Aorta (tissue), 5 donors: ENCODE results near the gene CTU1. TPM values are rescaled to one million over a fixed set of nuclear protein-coding genes. Genes with fewer than 3 reads are reported as not detected.

Experiments used
- ATAC-seq: fragments of 200-7000 bp; cut with Tn5 transposase; one replicate; pipeline ENCODE4 v1.9.1; 2022; ENCODE audit warnings: moderate library complexity; ENCODE audit not compliant: low FRiP score
- DNase-seq, 2 donors: peaks; one replicate each; pipeline ENCODE4 v3.0.0-alpha.2; 2020
- H3K27ac ChIP-seq, 2 donors: one replicate each; pipeline ENCODE4 v1.5.1; 2013; ENCODE audit warnings: low read length in 2 of 2, mild to moderate bottlenecking in 2 of 2, moderate library complexity in 2 of 2, control low read depth in 1 of 2, inconsistent platforms in 1 of 2, low read depth in 1 of 2
- H3K27me3 ChIP-seq, 2 donors: one replicate each; pipeline ENCODE4 v1.6.1; 2013; ENCODE audit warnings: control low read depth in 1 of 2, low read length in 1 of 2, mild to moderate bottlenecking in 1 of 2, moderate library complexity in 1 of 2; ENCODE audit not compliant: insufficient read depth in 2 of 2, control insufficient read depth in 1 of 2
- H3K36me3 ChIP-seq, 2 donors: one replicate each; pipeline ENCODE4 v1.6.1; 2013; ENCODE audit warnings: control low read depth in 1 of 2, low read length in 1 of 2, mild to moderate bottlenecking in 1 of 2; ENCODE audit not compliant: insufficient read depth in 2 of 2, control insufficient read depth in 1 of 2
- H3K4me1 ChIP-seq, 2 donors: one replicate each; pipeline ENCODE4 v1.6.1; 2013; ENCODE audit warnings: low read length in 2 of 2, control low read depth in 1 of 2, mild to moderate bottlenecking in 1 of 2, moderate library complexity in 1 of 2; ENCODE audit not compliant: insufficient read depth in 2 of 2, control insufficient read depth in 1 of 2
- H3K4me3 ChIP-seq, 2 donors: one replicate each; pipeline ENCODE4 v1.5.1; 2013; ENCODE audit warnings: low read length in 2 of 2, control low read depth in 1 of 2, mild to moderate bottlenecking in 1 of 2
- H3K9me3 ChIP-seq: one replicate; pipeline ENCODE4 v1.6.1; 2013; ENCODE audit warnings: mild to moderate bottlenecking, low read length; ENCODE audit not compliant: control insufficient read depth
- WGBS, 2 donors: extraction: QIAGEN DNeasy Blood & Tissue Kit; methylation state at CpG; one replicate each; pipeline ENCODE4 v1.1.7; 2013; 5-methylcytosine and 5-hydroxymethylcytosine counted together
- intact Hi-C, 2 donors: fragments of 100-400 bp; cut with DNase I; formaldehyde crosslinking; loops; one replicate each; pipeline versions ENCODE4 v1.14.2 to v1.15.0; 2022
- polyA plus RNA-seq, 2 donors: library from polyadenylated mRNA; stranded (reverse); fragments of 200-250 nt; gene quantifications; one replicate each; pipeline ENCODE4 v1.2.3, GENCODE V29; 2013
- total RNA-seq, 2 donors: library from RNA; stranded (reverse); fragmentation: NEBNext Ultra II Directional; extraction: Animal tissue kit (Norgen Biotek cat#: 25700); gene quantifications; one replicate each; pipeline ENCODE4 v1.2.1, GENCODE V29; 2021
- donor health status: healthy with polysubstance abuse.
- donor health status: Bipolar disorder and iron deficiency.
- donor health status: DM: no; HTN: no; CAD: no.
- donor health status: DM: no; HTN: no; CAD: no.
- donor health status: DM: yes; HTN: yes; CAD: no.

CTU1 gene
- total and polyA plus RNA-seq, 4 donors = 1.1 to 5.4 (median 3.3) TPM

DNA sequence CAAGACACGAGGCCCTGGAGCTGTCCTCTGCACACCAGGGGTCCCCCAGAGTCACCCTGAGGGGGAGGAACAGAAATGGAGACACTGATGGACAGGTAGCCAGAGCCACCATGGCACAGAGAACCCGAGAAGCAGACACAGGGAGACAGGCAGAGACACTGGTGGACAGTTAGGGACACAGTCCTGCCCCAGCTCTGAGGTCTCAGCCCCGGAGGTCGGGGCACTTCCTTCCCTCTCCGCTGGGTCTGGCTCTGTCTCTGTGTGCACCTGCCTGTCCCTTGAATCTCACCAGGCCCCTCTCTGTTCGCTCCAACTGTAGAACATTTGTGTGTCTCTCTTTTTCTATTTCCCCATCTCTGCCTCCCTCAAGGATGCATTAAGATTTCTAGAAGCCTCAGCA, 30.1 kb downstream of the CTU1 start:
- Histone ChIP-seq H3K27ac (no peak overlapping the region), H3K4me1 (no peaks in the 10 kb centered on the region), H3K4me3 (no peak overlapping the region), H3K36me3 (no peaks in the 10 kb centered on the region), H3K9me3 (no peaks in the 10 kb centered on the region), H3K27me3 (no peaks in the 10 kb centered on the region)
- DNase-seq (no peak), ATAC-seq (no peak)
- WGBS, 2 donors = 69 to 82% methylated on average over 6 of the region's 6 CpGs
- intact Hi-C loops = no loop called here

DNA sequence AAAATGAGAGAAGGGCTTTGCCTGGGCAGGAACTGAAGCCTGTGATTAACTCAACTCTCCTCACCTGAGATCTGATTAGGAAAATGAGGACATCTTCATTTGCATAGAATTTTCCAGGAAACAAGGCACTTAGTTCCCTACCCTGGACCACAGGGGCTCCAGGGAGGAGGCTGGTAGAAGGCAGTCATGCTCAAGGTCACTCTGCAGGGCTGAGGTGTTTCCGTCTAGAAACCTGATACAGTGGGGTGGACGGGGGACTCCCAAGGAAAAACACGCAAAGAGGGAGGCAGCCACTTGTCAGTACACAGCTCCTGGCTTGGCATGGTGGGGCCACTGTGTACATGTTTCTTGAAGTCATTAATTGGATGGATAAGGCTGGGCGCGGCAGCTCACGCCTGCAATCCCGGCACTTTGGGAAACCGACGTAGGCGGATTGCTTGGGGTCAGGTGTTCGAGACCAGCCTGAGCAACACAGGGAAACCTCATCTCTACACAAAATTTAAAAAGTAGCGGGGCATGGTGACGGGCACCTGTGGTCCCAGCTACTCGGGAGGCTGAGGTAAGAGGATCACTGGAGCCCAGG, 31.5 kb downstream of the CTU1 start:
- H3K27ac ChIP-seq = no peak overlapping the region
- no peak for ATAC-seq
- DNase-seq = no peak
- H3K36me3 ChIP-seq = no peaks in the 10 kb centered on the region
- intact Hi-C loops = no loop called here
- H3K4me1 ChIP-seq = no peaks in the 10 kb centered on the region
- 79 to 80% methylated on average over 14 of the region's 14 CpGs for WGBS, 2 donors
- no peaks in the 10 kb centered on the region for H3K9me3 ChIP-seq
- no peaks in the 10 kb centered on the region for H3K27me3 ChIP-seq
- no peak overlapping the region for H3K4me3 ChIP-seq

- no peak for DNase-seq
- ATAC-seq = no peak
- Histone ChIP-seq H3K27me3 (no peaks in the 10 kb centered on the region), H3K36me3 (no peaks in the 10 kb centered on the region), H3K9me3 (no peaks in the 10 kb centered on the region), H3K4me3 (no peak overlapping the region), H3K27ac (no peak overlapping the region), H3K4me1 (no peaks in the 10 kb centered on the region)
- 82 to 84% methylated on average over 5 of the region's 5 CpGs for WGBS, 2 donors
- intact Hi-C loops = no loop called here
These were observed 32.2 kb downstream of the CTU1 start for GRCh38 chr19:51075998-51076397.

GRCh38 chr19:51071095-51071405, 37.2 kb downstream of the CTU1 start:
- intact Hi-C loops = no loop called here
- Histone ChIP-seq H3K4me3 (no peak overlapping the region), H3K36me3 (no peaks in the 10 kb centered on the region), H3K27ac (no peak overlapping the region), H3K27me3 (no peaks in the 10 kb centered on the region), H3K9me3 (no peaks in the 10 kb centered on the region), H3K4me1 (no peaks in the 10 kb centered on the region)
- DNase-seq = no peak
- WGBS, 2 donors = 56 to 60% methylated on average over 4 of the region's 4 CpGs
- ATAC-seq = no peak

DNA sequence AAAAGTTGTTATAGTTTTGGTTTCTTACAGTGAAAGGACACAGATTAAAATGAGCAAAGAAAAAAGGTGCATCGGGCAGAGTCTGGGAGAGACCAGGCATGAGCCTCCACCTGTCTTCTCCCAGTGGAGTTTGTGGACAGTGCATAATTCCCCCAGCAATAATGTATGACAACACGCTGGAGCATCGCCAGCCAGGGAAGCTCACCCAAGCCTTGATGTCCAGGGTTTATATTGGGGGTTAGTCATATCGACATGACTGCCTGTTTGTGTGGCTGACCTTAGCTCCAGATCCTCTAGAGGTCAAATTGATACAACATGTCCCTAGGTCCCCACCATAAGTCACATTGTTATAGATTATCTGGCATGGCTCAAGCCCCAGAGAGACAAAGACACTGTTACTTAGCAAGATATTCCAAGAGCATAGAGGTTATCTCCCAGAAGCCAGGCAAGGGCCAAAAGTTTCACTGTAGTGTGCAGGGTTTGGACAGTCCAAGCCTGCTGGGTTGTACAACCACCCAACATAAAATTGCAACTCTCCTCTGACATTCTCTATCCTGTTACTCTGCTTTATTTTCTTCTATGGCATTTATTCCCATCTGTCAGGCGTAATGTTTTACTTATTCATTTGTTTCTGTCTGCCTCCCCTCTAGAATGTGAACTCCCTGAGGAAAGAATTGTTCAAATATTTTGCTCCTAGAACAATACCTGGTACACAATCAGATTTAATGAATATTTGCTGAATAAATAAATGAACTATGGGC, 37.7 kb downstream of the CTU1 start:
- Histone ChIP-seq H3K9me3 (no peaks in the 10 kb centered on the region), H3K4me1 (no peaks in the 10 kb centered on the region), H3K4me3 (no peak overlapping the region), H3K27me3 (no peaks in the 10 kb centered on the region), H3K27ac (no peak overlapping the region), H3K36me3 (no peaks in the 10 kb centered on the region)
- DNase-seq = no peak
- WGBS, 2 donors = 72 to 76% methylated on average over 5 of the region's 5 CpGs
- ATAC-seq = no peak
- intact Hi-C loops = no loop called here

GRCh38 chr19:51066393-51067186, 41.6 kb downstream of the CTU1 start:
- DNase-seq (no peak), ATAC-seq (no peak)
- Histone ChIP-seq H3K4me3 (no peak overlapping the region), H3K36me3 (no peaks in the 10 kb centered on the region), H3K9me3 (no peaks in the 10 kb centered on the region), H3K27me3 (no peaks in the 10 kb centered on the region), H3K4me1 (no peaks in the 10 kb centered on the region), H3K27ac (no peak overlapping the region)
- 64 to 68% methylated on average over 7 of the region's 7 CpGs for WGBS, 2 donors
- intact Hi-C loops = no loop called here

DNA sequence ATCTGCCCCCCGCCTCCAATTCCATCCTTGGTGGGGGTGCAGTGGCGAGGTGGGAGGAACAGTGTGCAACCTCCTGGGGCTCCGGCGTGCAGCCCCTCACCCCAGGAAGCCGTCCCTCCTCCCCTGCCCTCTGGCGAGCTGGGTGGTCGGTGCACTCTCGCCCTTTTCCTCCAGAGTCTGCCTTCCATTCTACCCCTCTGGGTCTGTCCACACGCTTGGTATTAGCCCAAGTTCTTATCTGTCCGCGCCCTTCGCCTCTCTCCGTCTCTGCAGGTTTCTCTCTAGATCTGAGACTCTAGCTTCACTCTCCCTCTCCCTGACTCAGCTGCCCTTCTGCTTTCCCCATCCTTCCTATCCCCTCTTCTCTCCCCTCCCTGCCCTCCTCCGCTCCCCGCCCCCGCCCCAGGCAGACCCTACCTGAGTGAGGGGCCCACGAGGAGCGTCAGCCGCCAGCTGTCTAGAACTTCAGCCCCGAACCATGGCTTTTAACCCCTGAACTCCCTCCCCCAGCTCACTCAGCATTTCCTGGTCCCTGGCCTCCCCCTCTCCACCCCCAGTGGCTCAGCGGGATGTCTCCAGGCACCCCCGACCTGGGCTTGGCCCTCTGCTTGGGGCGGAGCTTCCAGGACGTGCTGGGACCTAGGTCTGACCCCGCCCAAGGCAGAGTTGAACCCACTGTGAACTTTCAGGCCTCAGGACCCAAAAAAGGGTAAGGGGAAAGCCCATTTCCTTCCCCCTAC, 42.8 kb downstream of the CTU1 start:
- WGBS, 2 donors = 7 to 8% methylated on average over 25 of the region's 25 CpGs
- intact Hi-C loops = no loop called here
- Histone ChIP-seq H3K4me1 (no peaks in the 10 kb centered on the region), H3K27ac (no peak overlapping the region), H3K27me3 (no peaks in the 10 kb centered on the region), H3K4me3 (no peak overlapping the region), H3K36me3 (no peaks in the 10 kb centered on the region), H3K9me3 (no peaks in the 10 kb centered on the region)
- no peak for DNase-seq
- ATAC-seq = no peak

GRCh38 chr19:51064534-51065220, 43.5 kb downstream of the CTU1 start, which contains the start of gene KLK13:
Gene KLK13, minus strand, starts transcription at chr19:51065092. Its CDS starts 25 bp downstream, at chr19:51065067.
- Histone ChIP-seq H3K27ac (no peak within 1 kb of the TSS), H3K9me3 (no peaks in the 10 kb centered on the region)
- no peak for DNase-seq

More at GRCh38 chr19:51064534-51065220, 43.5 kb downstream of the CTU1 start, which contains the start of gene KLK13:
- no peaks in the 10 kb centered on the region for H3K27me3 ChIP-seq
- intact Hi-C loops = no loop called here
- H3K36me3 ChIP-seq = no peaks in the 10 kb centered on the region
- 13 to 14% methylated on average over 37 to 38 of the region's 38 CpGs for WGBS, 2 donors
- ATAC-seq = peak; percentile 30
- H3K4me1 ChIP-seq = no peaks in the 10 kb centered on the region
- H3K4me3 ChIP-seq = no peak within 1 kb of the TSS
